GM10847 (cell line): ENCODE measurements around the gene C19orf67.

Source experiments
- POLR2A ChIP-seq: IDR thresholded peaks from 2 replicates; pipeline ENCODE4 v1.6.1; 2011; ENCODE audit not compliant: insufficient read length; ENCODE audit errors: extremely low read depth

Gene C19orf67

DNA sequence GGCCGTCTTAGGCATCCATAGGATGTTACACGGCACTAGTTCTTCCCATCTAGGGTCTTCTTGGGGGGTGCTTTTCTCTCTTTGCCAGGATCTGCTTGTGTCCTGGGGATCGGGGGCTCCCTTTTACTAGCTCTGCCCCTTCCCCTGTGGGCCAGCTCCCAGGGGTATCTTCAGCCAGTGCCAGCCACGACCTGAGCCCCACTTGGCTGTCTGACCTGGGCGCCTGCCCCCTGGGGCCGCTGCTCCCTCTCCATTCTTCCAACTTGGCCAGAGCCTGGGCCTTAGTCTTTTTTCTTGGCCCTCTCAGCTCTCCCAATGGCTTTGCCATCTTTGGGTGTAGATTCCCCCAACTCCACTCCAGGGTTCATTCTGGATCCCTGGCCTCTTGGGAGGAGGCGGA, 28.9 kb upstream of the C19orf67 start:
- TF ChIP-seq POLR2A: no peak

GRCh38 chr19:14113762-14114414, 28.3 kb upstream of the C19orf67 start:
- TF ChIP-seq POLR2A: no peak

DNA sequence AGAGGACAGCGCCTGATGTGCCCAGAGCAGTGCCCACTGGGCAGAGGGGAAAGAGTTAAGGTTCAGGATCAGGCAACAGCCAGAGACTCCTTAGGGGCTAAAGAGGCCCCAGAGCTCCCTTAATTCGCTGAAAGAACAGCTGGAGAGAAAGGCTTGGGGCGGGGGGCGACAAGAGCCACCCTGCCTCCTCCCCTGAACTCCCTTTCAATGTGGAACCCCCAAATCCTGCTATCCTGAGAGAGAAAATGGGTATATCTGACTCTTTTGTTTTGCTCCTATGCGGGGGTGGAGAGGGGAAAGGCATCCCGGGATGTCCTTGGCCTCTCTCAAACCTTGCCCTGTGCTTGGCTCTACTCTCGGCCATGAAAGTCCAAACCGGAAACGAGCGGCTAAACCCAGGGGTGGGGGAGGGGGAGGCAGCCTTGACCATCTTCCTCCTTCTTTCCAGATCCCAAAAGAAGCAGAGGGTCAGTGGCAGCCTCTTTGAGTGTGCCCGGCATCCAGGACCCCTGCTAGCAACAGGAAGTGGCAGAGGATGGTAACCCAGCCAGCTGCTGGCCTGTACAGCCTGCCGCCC, 27.3 kb upstream of the C19orf67 start:
- no peak for TF ChIP-seq POLR2A

DNA sequence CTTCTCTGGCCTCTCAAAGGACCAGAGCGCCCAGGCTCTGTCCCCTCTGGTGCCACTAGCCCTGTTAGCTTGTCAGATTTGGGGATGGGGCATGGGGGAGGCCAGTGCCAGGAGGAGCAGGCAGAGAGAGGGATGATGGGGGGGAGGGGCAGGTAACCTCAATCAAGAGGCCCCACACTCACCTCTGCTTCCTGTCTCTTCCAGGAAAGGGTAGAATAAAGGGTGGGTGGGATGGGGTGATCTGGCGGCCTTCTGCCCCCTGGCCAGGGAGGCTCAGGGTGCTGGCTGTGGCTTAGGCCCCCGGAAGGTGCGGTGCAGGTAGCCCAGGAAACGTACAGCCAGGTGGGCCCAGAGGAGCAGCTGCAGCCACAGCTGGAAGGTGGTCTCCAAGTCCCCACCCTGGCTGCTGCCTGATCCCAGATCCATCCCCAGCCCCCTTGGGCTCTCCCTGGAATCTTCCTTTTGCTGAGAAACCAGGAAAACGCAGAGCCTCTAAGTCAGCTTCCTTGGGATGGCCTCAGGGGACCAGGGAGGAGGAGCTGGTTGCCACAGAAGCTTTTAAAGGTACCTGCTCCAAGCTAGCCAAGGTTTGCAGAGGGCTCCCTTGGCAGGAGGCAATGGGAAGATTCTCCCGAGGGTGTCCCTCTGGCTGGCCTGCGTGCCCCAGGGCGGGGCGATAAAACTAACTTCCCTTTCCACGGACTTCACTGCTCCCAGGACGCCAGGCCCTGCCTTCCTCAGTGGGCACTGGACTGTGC, 26.6 kb upstream of the C19orf67 start:
- TF ChIP-seq POLR2A: no peak

DNA sequence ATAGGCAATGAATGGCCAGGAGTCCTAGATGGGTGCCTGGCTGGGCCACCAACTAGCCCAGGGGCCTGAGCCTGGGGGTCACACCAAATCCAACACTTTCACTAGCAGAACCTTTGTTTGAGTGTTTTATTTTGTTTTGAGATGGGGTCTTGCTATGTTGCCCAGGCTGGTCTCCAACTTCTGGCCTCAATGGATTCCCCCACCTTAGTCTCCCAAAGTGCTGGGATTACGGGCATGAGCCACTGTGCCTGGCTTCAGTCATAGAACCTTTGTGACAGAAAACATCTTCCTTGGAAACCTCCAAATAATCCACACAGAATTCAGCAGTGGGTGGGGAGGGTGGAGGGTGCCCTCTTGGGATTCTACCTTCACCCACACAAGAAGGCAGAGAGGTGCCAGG, 25.9 kb upstream of the C19orf67 start:
- TF ChIP-seq POLR2A: no peak

- TF ChIP-seq POLR2A: no peak
These were observed 25.1 kb upstream of the C19orf67 start for GRCh38 chr19:14110650-14111049.

DNA sequence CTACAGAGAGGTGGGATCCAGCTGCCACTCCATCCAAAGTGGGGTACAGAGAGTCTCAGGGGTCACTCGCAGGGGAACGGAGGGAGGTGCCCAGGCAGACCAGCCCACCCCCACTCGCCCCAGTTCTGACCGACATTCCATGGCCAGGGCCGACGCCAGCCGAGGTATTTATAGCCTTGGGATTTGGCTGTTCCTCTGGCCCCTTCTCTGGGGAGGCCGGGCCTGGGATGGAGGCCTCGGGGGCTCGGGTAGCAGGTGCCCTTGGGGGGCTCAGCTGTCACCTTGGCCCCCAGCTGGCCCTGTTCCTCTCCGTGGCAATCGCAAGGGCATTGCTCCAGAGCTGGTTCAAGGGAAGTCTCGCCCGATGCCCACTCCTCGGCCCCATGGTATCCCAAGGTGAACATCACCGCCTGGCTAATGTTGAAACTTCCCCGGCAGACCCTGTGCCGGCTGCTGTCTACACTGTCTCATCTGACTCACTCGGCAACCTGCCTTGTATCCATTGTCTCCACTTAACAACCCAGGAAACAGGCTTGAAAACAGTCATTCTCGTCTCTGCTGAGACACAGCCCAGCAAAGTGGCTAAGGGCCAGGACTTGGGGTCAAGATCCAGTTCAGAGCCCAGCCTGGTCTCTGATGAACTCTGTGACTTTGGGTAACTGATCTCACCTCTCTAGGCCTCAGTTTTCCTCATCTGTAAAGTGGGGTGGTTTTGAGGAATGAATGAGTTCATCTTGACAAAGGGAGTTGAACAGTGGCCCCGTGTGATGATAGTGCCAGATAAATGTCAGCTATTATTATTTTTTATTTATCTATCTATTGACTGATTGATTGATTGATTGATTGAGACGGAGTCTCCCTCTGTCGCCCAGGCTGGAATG, 22.2 kb upstream of the C19orf67 start:
- no peak for TF ChIP-seq POLR2A

DNA sequence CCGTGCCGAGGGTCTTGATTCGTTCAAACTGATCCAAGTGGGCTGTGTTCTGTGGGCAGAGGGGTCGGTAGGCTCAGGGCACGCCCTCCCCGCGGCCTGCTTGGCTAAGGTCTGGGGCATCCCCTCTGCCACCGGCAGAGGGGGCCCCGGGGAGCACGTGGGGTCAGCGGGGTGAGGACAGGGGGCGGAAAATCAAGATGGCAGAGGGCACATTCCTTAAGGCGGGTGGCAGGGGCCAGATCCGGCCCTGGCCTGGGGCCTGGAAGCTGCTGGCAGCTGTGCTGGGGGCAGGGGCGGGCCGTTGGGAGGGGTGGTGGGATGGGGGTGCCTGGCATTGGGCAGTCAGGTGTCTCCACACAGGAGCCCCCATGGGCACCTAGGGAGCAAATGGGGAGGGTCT, 21.3 kb upstream of the C19orf67 start:
- no peak for TF ChIP-seq POLR2A

- TF ChIP-seq POLR2A: no peak
These were observed 20.1 kb upstream of the C19orf67 start for GRCh38 chr19:14105680-14106079.

GRCh38 chr19:14103310-14103709, 17.7 kb upstream of the C19orf67 start:
- no peak for TF ChIP-seq POLR2A

GRCh38 chr19:14102756-14103155, 17.2 kb upstream of the C19orf67 start:
- no peak for TF ChIP-seq POLR2A

- no peak for TF ChIP-seq POLR2A
These were observed 16.6 kb upstream of the C19orf67 start for GRCh38 chr19:14102102-14102696.

- no peak for TF ChIP-seq POLR2A
These were observed 15.5 kb upstream of the C19orf67 start for GRCh38 chr19:14101003-14101545.

DNA sequence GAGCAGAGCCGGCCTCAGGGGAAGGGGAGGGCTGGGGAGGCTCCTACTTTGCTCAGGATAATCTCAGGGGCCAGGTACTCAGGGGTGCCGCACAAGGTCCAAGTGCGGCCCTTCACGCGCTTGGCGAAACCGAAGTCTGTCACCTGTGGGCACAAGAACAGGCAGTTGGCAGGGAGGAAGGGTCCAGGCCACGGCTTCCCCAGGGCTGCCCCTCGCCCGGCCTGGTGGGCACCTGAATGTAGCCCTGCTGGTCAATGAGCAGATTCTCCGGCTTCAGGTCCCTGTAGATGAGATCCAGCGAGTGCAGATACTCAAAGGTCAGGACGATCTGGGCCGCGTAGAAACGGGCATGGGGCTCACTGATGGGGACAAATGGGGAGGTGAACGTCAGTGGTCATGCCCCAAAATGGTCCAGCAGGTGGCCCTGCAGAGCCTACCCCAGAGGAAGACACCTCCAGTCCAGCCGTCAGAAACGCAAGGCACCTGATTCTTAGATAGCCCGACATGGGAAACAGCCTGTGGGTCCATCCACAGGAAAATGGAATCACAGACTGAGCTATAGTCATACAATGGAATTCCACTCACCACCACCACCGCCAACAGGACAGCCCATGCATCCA, 12.1 kb upstream of the C19orf67 start:
- no peak for TF ChIP-seq POLR2A
